ENCODE data around the gene ARID2. TPM values are rescaled to one million over a fixed set of nuclear protein-coding genes. Genes with fewer than 3 reads are reported as not detected.
A peak's percentile ranks its signal among the peaks of the same experiment; 100 is the strongest.

Gene ARID2
- total and polyA plus RNA-seq, 9 of the 15 experiments (the other 6 are each of a cell fraction or from before 2014, with no cell fraction given): 13.4 to 41.6 (median 29.4) TPM

GRCh38 chr12:45732936-45733335 is 3.4 kb downstream of the ARID2 start:
- in situ Hi-C loops (cut with MboI) (no loop called here), intact Hi-C loops (cut with micrococcal nuclease) (no loop called here)
- Histone ChIP-seq H3K9ac (ENCODE audit: insufficient read depth in 1 of 2, low read depth in 2 of 2, low read length in 2 of 2) (peak overlapping the region in 1 of 2 experiments; percentile 80; a peak in 2 of 4 replicates), H2AFZ (ENCODE audit: low read depth, low read length) (no peak overlapping the region), H3K27me3 (ENCODE audit: control insufficient read depth in 2 of 2, insufficient read depth in 2 of 2, low read length in 2 of 2) (no peaks in the 10 kb centered on the region), H3K79me2 (ENCODE audit: control insufficient read depth, insufficient read depth, low read length) (peaks cover 81% of the 10 kb centered on the region), H4K20me1 (replicated peaks; ENCODE audit: control insufficient read depth, insufficient read depth, low read length) (no peaks in the 10 kb centered on the region), H3K27ac (ENCODE audit: extremely low read depth, low read depth, low read length) (peak overlapping the region; percentile 17; the same call in 1 of the 3 replicates), H3K9me3 (replicated peaks; ENCODE audit: control insufficient read depth, insufficient read depth, low read depth, low read length) (no peaks in the 10 kb centered on the region), H3K36me3 (ENCODE audit: control insufficient read depth, insufficient read depth, low read length) (peaks cover 43% of the 10 kb centered on the region), H3K4me2 (ENCODE audit: insufficient read depth, low read length) (peak overlapping the region; percentile 32; the same call in 1 of the 2 replicates), H3K4me3 (no peak overlapping the region; the same call in 1 of the 2 replicates), H3K4me1 (replicated peaks in 1 of 2; ENCODE audit: control insufficient read depth in 2 of 2, insufficient read depth in 2 of 2, low read length in 2 of 2) (peaks cover 0 to 6% of the 10 kb centered on the region in 2 experiments; a peak in 1 of 5 replicates), H3K9me1 (ENCODE audit: control insufficient read depth, insufficient read depth, low read length) (no peaks in the 10 kb centered on the region)
- CTCF ChIA-PET (ENCODE audit: low intra/inter-chr PET ratio): no interaction called here
- DNase-seq (ENCODE audit: extremely low read depth in 1 of 4, low spot score in 3 of 4) (no peak), ATAC-seq (no peak), FAIRE-seq (peak; percentile 72)
- POLR2A ChIA-PET: no interaction called here
- no TSS peak for BruUV-seq (replicated peaks)
- TF ChIP-seq HOXB6 (CRISPR knock-in tag; IDR thresholded peaks at IDR 0.05; ENCODE audit: borderline replicate concordance): no peak
- no peak for TF ChIP-seq ZNF766 (CRISPR knock-in tag; conservative IDR thresholded peaks at IDR 0.05)
- TF ChIP-seq RBM25 (IDR thresholded peaks at IDR 0.05; ENCODE audit: low read depth, low read length, severe bottlenecking): no peak
- no peak for TF ChIP-seq FOXK2 (conservative IDR thresholded peaks at IDR 0.05 in 1 of 2, IDR thresholded peaks at IDR 0.05 in 1 of 2; ENCODE audit: low read depth in 2 of 2)
- no peak for TF ChIP-seq ATF6 (CRISPR knock-in tag; IDR thresholded peaks at IDR 0.05)
- no peak for TF ChIP-seq ZNF23 (CRISPR knock-in tag; IDR thresholded peaks at IDR 0.05)
- no peak for TF ChIP-seq MECOM (CRISPR knock-in tag; IDR thresholded peaks at IDR 0.05)
- no peak for TF ChIP-seq ZBED1 (IDR thresholded peaks at IDR 0.05)
- no peak for TF ChIP-seq ARID1B (IDR thresholded peaks at IDR 0.05)
- TF ChIP-seq ZNF184 (CRISPR knock-in tag; IDR thresholded peaks at IDR 0.05): no peak
- no peak for TF ChIP-seq ZNF717 (CRISPR knock-in tag; IDR thresholded peaks at IDR 0.05)
- no peak for TF ChIP-seq KAT8 (IDR thresholded peaks at IDR 0.05; ENCODE audit: low read depth)
- no peak for TF ChIP-seq MYNN (IDR thresholded peaks at IDR 0.05)
- TF ChIP-seq MYNN (CRISPR knock-in tag; IDR thresholded peaks at IDR 0.05): no peak
- TF ChIP-seq ZNF764 (CRISPR knock-in tag; IDR thresholded peaks at IDR 0.05; ENCODE audit: low read depth): no peak
- TF ChIP-seq CHAMP1 (IDR thresholded peaks at IDR 0.05): no peak
- no peak for TF ChIP-seq ZNF561 (CRISPR knock-in tag; conservative IDR thresholded peaks at IDR 0.05)
- no peak for TF ChIP-seq ARID2 (IDR thresholded peaks at IDR 0.05)
- TF ChIP-seq NRF1 (conservative IDR thresholded peaks at IDR 0.05 in 1 of 2, IDR thresholded peaks at IDR 0.05 in 1 of 2): no peak
